Femur (tissue), 1 donor: ENCODE results near the gene RPS18.

ENCODE experiments used
- DNase-seq: peaks from one replicate; pipeline ENCODE4 v3.0.0-alpha.2; 2017

The RPS18 gene

DNA sequence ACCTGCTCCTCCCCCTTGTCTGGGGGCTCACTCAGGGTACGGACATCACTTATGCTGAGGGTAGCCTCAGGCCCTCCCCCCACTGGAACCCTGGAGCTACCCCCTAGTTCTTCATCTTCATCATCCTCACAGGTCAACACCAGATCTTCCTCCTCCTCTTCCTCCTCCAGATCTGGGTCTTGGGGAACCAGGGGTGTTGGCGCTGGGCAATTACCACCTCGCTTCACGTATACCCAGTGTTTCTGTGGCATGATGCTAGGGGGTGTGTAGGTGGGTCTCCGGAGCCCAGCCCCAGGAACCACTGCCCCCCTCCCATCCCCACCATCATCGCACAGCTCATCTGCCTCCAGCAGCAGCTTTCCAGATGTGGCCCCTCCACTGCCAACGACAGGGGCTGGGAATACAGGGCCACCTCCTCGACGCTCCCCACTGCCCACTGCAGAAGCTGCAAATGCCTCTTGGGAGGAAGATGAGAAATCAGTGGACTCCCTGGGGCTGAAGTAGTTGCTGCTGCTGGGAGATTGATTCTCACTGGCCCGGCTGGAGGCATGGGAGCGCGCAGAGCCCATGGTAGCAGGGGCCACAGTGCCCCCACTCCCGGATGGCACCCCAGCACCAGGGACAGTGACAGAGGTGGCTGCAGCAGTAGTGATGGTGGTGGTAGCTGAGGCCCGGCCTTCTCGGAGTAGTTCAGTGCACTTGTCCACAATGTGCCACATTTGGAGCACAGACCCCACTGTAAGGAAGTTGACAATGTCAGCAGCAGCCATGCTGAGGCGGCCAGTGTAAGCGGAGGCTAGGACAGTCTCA is 44.1 kb downstream of the RPS18 start:
- no peak for DNase-seq

DNA sequence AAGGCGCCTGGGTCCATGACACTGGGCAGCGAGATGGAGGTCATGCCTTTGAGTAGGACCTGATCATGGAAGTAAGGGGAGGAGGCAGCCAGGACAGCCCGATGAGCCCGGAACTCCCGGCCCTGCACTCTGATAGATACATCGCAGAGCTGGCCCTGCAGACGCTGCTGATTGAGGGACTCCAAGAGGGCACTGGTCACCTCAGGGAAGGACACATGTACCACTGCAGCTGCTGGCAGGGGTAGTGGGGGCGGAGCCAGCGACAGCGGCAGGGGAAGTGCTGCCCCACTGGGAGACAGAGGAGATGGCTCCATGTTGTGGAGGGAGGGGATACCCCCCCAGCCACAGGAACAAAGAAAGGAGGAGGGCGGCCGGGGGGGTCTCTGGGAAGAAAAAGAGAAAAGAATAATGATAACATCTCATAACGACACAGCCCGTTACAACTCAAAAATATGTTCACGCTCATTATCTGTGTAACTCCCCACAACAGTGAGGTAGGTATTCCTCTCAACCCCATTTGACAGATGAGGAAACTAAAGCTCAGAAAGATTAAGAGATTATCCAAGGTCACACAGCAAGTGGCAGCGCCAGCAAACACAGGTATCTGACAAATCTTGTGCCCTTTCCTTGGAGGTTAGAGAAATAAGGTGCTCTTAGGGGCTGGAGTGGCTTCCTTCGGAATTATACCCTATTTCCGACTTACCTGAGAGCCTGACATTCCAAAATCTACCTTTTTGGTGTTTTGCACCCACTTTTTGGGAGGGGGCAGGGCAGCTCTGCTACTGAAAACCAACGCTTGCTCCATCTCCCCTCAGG is 44.9 kb downstream of the RPS18 start:
- DNase-seq: no peak

DNA sequence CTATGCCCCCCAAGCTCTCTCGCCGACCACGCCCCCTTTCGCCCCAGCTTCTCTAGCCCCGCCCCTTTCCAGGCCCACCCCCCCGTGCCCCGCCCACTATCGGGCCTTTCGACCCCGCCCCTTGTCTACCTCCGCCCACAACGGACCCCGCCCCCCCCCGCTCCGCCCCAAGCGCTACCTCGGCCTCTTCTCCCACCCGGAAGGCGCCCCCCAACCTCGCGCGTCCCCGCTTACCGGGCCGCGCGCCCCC is 45.5 kb downstream of the RPS18 start:
- no peak for DNase-seq

DNA sequence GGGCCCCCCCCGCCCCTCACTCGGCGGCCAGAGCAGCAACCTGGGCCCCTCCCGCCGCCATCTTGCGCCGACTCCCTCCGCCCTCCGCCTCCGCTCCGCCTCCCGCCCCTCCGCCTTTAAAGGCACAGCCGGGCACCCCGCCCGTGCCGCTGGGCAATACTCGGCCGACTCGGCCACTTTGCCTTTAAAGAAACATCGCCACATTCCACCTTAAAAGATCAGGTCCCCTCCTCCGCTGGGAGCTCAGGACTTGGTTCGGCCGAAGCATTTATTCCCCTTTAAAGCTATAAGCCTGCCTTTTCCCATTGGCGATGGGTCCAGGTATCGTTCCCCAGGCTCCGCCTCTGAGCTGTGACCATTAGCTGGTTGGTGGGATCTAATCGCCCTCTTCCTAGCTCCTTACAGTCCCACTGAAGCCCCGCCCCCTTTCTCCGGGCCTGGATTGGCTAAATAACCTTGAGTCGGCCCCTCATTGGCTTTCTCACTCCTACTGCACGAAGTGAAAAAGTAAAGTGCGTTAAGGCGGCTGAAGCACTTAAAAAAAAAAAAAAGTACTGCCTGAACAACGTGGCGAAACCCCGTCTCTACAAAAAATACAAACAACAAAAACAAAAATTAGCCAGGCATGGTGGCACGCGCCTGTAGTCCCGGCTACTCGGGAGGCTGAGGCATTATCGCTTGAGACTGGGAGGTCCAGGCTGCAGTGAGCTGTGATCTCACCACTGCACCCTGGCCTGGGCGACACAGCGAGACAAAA is 46.0 kb downstream of the RPS18 start, which contains the start of gene ZBTB22:
TSS of gene ZBTB22 (minus strand) at position 76 of the 757 bp plus-strand sequence. CDS start 828 bp downstream, outside the sequence.
- DNase-seq: peak; percentile 98

DNA sequence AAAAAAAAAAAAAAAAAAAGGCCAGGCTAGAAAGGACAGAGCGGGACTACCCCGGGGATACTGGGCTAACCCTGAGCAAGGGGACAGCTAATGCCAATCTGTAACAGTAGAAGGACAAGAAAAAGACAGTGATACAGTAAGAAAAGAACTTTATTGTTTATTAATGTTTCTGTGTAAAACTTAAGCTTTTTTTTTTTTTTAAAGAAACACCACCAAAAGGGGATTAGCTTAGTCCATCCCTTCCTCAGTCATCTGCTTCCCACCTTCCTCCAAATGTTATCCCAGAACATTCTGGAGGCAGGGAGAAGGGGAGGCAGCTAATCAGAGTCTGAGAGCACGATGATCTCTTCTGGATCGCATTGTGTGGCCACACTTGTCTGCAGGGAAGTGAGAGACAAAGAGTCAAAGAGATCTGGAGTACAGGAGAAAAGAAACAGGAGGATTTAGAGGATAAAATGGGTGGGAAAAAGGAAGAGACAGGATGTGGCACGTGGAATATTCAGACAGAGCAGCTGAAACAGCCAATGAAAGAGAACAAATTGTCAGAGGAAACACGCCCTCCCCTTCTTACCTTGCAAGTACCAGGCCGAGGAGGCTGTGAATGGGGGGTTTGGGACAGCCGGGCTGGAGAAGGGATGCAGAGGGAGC is 46.7 kb downstream of the RPS18 start:
- no peak for DNase-seq

DNA sequence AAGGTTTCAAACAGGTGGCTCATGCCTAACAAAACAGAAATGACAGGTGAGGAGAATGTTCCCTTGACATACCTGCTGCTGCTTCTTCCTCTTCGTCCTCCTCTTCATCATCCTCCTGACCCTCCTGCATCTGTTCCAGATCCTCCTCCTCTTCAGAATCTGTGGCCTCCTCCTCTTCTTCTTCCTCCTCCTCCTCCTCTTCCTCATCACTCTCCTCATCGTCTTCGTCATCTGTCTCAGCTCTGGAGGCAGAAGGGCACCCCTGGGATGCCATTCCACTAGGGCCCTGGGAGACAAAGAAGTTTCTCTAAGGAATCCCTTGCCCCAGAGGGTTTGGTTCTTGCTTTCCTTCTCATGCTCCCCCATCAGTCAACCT is 48.1 kb downstream of the RPS18 start:
- no peak for DNase-seq

DNA sequence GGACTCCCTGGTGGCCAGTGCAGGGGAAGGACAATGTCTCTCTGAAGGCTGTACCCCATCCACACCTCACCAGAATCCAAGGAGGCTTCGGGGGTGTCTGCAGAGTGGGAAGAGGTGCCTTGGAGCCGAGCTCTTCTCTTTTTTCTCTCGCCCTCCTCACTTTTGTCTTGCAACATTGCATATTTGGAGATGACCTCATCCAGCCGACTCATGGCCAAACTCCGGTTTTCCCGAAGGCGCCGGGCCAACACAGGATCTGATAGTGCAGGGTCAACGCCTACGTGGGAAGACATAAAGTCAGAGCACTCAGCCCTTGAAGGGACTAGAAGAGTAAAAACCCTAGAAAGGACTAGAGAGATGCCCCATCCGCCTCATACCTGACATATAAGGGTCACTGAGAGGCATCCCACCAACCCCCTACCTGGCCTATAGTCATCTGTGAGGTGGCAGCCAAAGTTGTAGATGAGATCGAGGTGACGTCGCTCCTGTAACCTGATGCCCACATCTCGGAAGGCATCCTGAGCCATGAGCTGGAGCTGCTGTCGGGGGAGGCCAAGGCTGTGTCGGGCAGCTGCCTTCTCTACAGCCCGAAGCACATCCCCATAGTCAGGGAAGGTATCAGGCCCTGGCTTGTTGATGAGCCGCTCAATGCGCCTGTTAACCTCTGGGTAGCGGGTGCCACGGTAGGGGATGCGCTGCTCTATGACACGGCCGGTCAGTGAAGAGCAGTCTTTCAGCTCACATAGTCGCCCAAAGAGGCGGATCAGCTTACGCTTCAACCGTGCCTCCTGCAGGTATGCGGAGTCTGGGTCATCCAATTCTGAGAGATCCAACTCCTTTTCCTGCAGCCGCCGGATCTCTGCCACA is 48.7 kb downstream of the RPS18 start:
- DNase-seq: no peak

DNA sequence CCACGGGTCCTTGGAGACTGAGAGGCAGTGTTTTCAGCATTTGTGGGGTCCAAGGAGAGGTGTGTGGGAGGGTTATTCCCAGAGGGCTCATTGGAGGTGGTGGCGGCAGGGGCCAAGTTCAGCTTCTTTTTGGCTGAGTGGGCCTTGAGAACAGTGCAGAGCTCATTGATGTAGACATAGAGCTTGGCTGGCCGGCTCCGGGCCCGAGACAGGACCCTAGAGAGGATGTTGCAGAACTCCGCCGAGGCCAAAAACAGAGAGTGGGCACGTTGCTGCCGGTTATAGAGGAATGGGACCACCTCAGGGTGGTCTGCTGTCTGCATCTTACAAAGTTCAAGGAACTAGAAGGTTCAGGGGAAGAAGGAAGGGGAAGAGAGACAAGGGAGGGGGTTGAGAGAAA is 49.4 kb downstream of the RPS18 start:
- DNase-seq: no peak

DNA sequence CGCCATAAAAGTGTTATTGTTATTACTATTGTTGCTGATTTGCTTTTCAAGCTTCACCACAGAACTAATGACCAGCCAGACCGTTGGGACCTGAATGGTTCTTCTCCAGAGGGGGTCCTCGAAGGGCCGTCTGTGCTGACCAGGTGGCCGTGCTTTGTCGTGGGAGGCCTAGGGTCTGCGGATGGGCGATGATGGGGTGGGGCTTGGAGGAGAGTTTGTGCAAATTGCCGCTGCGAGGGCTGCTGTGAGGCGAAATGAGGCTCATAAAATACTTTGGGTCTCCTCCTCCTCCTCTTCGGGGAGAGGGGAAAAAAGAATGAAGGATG is 51.7 kb downstream of the RPS18 start:
- DNase-seq: no peak

DNA sequence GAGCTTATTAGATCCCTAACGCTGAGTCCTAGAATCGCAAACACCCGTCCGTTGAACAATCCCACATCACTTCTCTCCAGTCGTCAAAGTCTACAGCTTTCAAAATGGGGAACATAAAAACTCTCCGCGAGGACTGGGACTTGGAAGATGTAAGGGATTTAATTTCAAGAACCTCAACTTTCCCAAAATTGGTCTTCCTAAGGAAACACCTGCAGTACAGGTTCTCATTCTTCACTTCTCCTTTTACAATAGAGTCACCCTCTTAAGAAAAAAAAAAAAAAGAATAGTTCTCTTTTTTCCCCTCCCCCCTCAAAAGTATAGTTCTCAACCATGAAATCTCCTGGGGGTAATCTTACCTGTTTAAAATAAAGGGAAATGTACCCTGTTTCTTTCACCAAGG is 52.2 kb downstream of the RPS18 start:
- no peak for DNase-seq
